ENCODE measurements around the gene CLK2.

The CLK2 gene

DNA sequence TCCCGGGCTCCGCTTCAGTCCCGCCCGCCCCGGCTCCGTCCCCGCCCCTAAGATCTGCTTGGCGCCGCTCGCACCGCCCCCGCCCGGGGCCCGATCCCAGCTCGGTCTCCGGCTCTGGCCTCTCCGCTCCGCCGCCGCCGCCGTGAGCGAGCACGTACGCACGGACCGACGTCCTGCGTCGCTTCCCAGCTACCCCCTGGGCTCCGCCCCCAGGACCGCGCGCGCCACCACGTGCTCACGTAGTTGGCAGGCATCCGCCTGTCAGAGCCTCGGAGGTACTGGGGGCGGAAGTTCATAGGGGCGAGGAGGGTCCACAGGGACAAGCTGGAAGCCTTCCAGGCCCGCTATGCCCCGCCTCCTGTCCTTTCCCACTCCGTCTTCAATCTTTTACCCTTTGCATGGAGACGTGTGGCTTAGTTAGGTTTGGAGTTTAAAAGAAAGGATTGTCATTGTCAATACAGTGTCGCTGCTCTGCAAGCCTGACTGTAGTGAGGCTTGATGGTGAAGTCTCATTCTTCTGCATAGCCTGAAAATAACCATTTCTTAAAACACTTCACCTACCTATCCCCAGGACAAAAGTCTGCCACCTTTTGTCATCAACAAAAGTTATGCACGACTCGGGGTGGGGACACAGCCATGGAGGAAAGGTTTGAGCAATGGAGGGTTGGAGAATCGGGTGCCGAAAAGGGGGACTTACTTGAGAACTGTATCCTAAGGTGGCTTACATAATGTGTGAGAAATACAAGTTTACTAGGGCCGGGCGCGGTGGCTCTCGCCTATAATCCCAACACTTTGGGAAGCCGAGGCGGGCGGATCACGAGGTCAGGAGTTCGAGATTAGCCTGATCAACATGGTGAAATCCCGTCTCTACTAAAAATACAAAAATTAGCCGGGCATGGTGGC, at the start of gene CLK2:
Gene CLK2, minus strand, starts transcription at position 162 of the 903 bp plus-strand sequence. CDS start 2,527 bp downstream, outside the sequence.
- H3K36me3 Mint-ChIP-seq (ENCODE audit: low read depth) = peaks cover 38% of the 10 kb centered on the region
- H3K9me3 Mint-ChIP-seq = no peaks in the 10 kb centered on the region
- TF ChIP-seq, protein P1, sequence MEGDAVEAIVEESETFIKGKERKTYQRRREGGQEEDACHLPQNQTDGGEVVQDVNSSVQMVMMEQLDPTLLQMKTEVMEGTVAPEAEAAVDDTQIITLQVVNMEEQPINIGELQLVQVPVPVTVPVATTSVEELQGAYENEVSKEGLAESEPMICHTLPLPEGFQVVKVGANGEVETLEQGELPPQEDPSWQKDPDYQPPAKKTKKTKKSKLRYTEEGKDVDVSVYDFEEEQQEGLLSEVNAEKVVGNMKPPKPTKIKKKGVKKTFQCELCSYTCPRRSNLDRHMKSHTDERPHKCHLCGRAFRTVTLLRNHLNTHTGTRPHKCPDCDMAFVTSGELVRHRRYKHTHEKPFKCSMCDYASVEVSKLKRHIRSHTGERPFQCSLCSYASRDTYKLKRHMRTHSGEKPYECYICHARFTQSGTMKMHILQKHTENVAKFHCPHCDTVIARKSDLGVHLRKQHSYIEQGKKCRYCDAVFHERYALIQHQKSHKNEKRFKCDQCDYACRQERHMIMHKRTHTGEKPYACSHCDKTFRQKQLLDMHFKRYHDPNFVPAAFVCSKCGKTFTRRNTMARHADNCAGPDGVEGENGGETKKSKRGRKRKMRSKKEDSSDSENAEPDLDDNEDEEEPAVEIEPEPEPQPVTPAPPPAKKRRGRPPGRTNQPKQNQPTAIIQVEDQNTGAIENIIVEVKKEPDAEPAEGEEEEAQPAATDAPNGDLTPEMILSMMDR (IDR thresholded peaks at IDR 0.05) = no peak
- H3K4me1 Mint-ChIP-seq = peaks cover 46% of the 10 kb centered on the region
- peak; percentile 96 for DNase-seq
- H3K4me3 Mint-ChIP-seq = peak within 1 kb of the TSS; percentile 97
- peaks cover 6% of the 10 kb centered on the region for H3K27me3 Mint-ChIP-seq (ENCODE audit: low read depth, poor library complexity)
- H3K27ac Mint-ChIP-seq = peak within 1 kb of the TSS; percentile 96

DNA sequence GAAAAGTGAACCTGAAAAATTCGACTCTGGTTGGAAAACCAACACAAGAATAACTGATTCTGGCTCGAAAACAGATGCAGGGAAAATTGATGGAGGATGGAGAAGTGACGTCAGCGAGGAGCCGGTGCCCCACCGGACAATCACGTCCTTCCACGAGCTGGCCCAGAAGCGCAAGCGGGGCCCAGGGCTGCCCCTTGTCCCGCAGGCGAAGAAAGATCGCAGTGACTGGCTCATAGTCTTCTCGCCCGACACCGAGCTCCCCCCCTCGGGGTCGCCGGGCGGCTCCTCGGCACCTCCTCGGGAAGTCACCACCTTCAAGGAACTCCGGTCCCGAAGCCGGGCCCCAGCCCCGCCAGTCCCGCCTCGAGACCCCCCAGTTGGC, 49.3 kb upstream of the CLK2 start:
- Mint-ChIP-seq H3K4me3 (peak overlapping the region; percentile 85), H3K36me3 (ENCODE audit: low read depth) (peaks cover 21% of the 10 kb centered on the region), H3K9me3 (no peaks in the 10 kb centered on the region), H3K27ac (peak overlapping the region; percentile 45), H3K27me3 (ENCODE audit: low read depth, poor library complexity) (peaks cover 7% of the 10 kb centered on the region), H3K4me1 (peaks cover 55% of the 10 kb centered on the region)
- DNase-seq = peak; percentile 45
- TF ChIP-seq, protein P1 (IDR thresholded peaks at IDR 0.05) = no peak

DNA sequence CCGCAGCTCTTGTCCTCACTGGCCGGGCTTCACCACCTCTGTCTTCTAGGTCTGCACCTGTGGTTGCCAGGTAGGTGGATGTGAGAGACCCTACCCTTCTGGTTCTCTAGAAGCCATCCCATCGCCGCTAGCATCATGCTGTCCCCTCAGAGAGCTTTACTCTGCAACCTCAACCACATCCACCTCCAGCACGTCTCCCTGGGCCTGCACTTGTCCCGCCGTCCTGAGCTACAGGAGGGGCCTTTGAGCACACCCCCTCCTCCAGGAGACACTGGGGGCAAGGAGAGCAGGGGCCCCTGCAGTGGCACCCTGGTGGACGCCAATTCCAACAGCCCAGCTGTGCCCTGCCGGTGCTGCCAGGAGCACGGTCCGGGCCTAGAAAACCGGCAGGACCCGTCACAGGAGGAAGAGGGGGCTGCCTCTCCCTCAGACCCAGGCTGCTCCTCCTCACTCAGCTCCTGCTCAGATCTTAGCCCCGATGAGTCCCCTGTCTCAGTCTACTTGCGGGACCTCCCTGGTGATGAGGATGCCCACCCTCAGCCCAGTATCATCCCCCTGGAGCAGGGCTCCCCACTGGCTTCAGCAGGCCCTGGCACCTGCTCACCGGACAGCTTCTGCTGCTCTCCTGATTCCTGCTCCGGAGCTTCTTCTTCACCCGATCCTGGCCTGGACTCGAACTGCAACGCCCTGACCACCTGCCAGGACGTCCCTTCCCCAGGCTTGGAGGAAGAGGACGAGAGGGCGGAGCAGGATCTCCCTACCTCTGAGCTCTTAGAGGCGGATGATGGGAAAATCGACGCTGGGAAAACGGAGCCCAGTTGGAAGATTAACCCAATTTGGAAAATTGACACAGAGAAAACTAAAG, 48.6 kb upstream of the CLK2 start:
- peaks cover 53% of the 10 kb centered on the region for H3K4me1 Mint-ChIP-seq
- peak overlapping the region; percentile 85 for H3K4me3 Mint-ChIP-seq
- no peaks in the 10 kb centered on the region for H3K9me3 Mint-ChIP-seq
- DNase-seq = no peak
- peak overlapping the region; percentile 45 for H3K27ac Mint-ChIP-seq
- peaks cover 21% of the 10 kb centered on the region for H3K36me3 Mint-ChIP-seq (ENCODE audit: low read depth)
- TF ChIP-seq, protein P1 (IDR thresholded peaks at IDR 0.05) = no peak
- H3K27me3 Mint-ChIP-seq (ENCODE audit: low read depth, poor library complexity) = peaks cover 7% of the 10 kb centered on the region

DNA sequence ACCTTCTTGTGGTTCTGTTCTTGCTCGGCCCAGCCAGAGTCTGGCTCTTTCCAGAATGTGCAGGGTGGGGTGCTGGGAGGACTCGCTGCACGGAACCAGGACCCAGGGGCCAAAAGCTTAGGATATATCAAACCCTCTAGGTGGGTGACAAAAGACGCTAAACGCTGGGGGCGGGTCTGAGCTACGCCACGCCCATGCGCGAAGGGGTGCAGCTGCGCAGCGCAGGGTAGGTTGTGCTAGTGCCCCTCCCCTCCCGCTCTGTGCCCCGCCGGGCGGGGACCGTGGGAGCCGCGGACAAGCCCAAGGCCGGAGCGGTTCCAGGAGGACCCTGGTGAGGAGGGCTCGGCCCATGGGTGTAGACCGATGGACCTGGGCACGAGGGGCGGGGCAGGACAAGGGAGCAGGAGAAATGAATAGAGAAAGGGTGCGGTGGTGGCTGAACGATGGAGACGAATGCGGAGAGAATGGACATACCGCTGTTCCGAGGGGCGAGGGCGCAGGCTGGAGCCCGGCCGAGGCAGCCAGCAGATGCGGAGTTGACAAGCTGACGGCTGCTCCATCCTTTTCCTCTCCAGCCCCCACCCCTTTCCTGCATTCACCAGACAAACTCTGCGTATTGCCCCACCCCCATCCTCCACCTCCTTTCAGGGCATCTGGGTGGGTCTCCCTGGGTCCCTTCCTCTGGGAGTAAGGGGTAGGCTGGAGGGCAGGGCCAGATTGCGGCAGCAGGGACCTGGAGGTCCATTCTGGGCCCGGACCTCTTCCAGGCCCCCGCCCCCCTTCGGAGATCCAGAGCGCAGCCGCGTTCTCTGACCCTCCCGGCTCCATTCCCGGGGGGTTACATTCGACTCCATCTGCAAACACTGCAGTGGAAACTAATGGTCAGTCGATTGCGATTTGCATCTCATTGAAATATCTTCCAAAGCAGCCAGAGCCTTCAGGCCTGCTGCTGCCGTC, 47.6 kb upstream of the CLK2 start, which contains the start of gene RUSC1:
Gene RUSC1, plus strand, starts transcription at position 234 of the 957 bp plus-strand sequence. CDS start 880 bp downstream, outside the sequence.
- Mint-ChIP-seq H3K4me1 (peaks cover 45% of the 10 kb centered on the region), H3K4me3 (peak within 1 kb of the TSS; percentile 85), H3K9me3 (no peaks in the 10 kb centered on the region), H3K36me3 (ENCODE audit: low read depth) (peaks cover 21% of the 10 kb centered on the region), H3K27me3 (ENCODE audit: low read depth, poor library complexity) (peaks cover 7% of the 10 kb centered on the region), H3K27ac (peak within 1 kb of the TSS; percentile 34)
- DNase-seq = peak; percentile 79
- TF ChIP-seq, protein P1 (IDR thresholded peaks at IDR 0.05) = no peak

DNA sequence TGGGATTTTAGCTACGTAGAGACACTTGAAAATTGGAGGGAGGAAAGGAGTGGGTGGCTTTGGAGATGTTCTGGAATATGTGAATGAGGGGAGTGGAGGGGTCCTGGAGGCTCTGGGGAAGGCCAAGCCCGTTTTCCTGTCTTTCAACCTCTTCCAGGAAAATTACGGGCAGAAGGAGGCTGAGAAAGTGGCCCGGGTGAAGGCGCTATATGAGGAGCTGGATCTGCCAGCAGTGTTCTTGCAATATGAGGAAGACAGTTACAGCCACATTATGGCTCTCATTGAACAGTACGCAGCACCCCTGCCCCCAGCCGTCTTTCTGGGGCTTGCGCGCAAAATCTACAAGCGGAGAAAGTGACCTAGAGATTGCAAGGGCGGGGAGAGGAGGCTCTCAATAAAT, 46.9 kb upstream of the CLK2 start:
- peaks cover 39% of the 10 kb centered on the region for H3K4me1 Mint-ChIP-seq
- peaks cover 21% of the 10 kb centered on the region for H3K36me3 Mint-ChIP-seq (ENCODE audit: low read depth)
- H3K27me3 Mint-ChIP-seq (ENCODE audit: low read depth, poor library complexity) = peaks cover 8% of the 10 kb centered on the region
- peak overlapping the region; percentile 34 for H3K27ac Mint-ChIP-seq
- H3K9me3 Mint-ChIP-seq = no peaks in the 10 kb centered on the region
- no peak for DNase-seq
- TF ChIP-seq, protein P1 (IDR thresholded peaks at IDR 0.05) = no peak
- H3K4me3 Mint-ChIP-seq = peak overlapping the region; percentile 85

Measured in nephron progenitor cell (in vitro differentiated cells).